Smooth muscle cell (in vitro differentiated cells): ENCODE measurements around the gene CAD. TPM values are rescaled to one million over a fixed set of nuclear protein-coding genes. Genes with fewer than 3 reads are reported as not detected.

ENCODE experiments used
- DNase-seq: peaks from one replicate; lab custom pipeline; 2025; ENCODE audit not compliant: unreplicated experiment; lab: John Stamatoyannopoulos, UW
- H2AFZ ChIP-seq: fragments of 200-600 bp; sonication (generic); 2 replicates; pipeline ENCODE4 v1.6.0; 2016; ENCODE audit warnings: antibody characterized with exemption, low read depth, mild to moderate bottlenecking
- H3F3A ChIP-seq: fragments of 200-600 bp; sonication (generic); 2 replicates; pipeline ENCODE4 v1.6.0; 2017; ENCODE audit warnings: antibody characterized with exemption, low read depth
- H3K27ac ChIP-seq: fragments of 200-600 bp; sonication (generic); 2 replicates; pipeline ENCODE4 v1.5.1; 2016; ENCODE audit warnings: low read depth, mild to moderate bottlenecking
- H3K27me3 ChIP-seq: fragments of 200-600 bp; sonication (generic); 2 replicates; pipeline ENCODE4 v1.6.1; 2016; ENCODE audit warnings: low read depth, mild to moderate bottlenecking
- H3K36me3 ChIP-seq: fragments of 200-600 bp; sonication (generic); 2 replicates; pipeline ENCODE4 v1.5.1; 2016; ENCODE audit warnings: low read depth
- H3K4me1 ChIP-seq: fragments of 200-600 bp; sonication (generic); 2 replicates; pipeline ENCODE4 v1.5.1; 2016; ENCODE audit warnings: low read depth
- H3K4me2 ChIP-seq: fragments of 200-600 bp; sonication (generic); 2 replicates; pipeline ENCODE4 v1.6.0; 2016; ENCODE audit warnings: mild to moderate bottlenecking
- H3K4me3 ChIP-seq: fragments of 200-600 bp; sonication (generic); 2 replicates; pipeline ENCODE4 v1.5.1; 2016; ENCODE audit warnings: mild to moderate bottlenecking
- H3K79me2 ChIP-seq: fragments of 200-600 bp; sonication (generic); 2 replicates; pipeline ENCODE4 v1.6.0; 2016; ENCODE audit warnings: low read depth, mild to moderate bottlenecking
- H3K9ac ChIP-seq: fragments of 200-600 bp; sonication (generic); 2 replicates; pipeline ENCODE4 v1.6.0; 2016; ENCODE audit warnings: low read depth
- H3K9me3 ChIP-seq: fragments of 200-600 bp; sonication (generic); replicated peaks from 2 replicates; pipeline ENCODE4 v1.5.1; 2016; ENCODE audit warnings: low read depth
- H4K20me1 ChIP-seq: fragments of 200-600 bp; sonication (generic); 2 replicates; pipeline ENCODE4 v1.6.0; 2016; ENCODE audit warnings: low read depth
- WGBS: methylation state at CpG from one replicate; pipeline ENCODE4 v1.1.7; 2016; ENCODE audit warnings: low lambda C conversion rate; 5-methylcytosine and 5-hydroxymethylcytosine counted together
- polyA plus RNA-seq: library from polyadenylated mRNA; unstranded; fragments of >200 nt; fragmentation: Nextera tagmentation; extraction: Ambion mirVana; gene quantifications from 2 replicates; pipeline ENCODE4 v1.2.1, GENCODE V29; 2016
- total RNA-seq: library from RNA; depleted of rRNA; stranded (reverse); fragments of >200 nt; gene quantifications from 2 replicates; pipeline ENCODE4 v1.2.3, GENCODE V29; 2014
- TF ChIP-seq, protein P1 (sequence below): fragments of 200-600 bp; sonication (generic); IDR thresholded peaks from 2 replicates; pipeline ENCODE4 v1.5.1; 2017; ENCODE audit warnings: borderline replicate concordance, mild to moderate bottlenecking, antibody characterized with exemption; ENCODE audit not compliant: insufficient read depth, poor library complexity, severe bottlenecking

The CAD gene
- total and polyA plus RNA-seq, 2 experiments from 2014 or later, result 20.3 to 34.3 TPM

- H3K4me2 ChIP-seq, result peak overlapping the region; percentile 68
- peak overlapping the region; percentile 54 for H3K27ac ChIP-seq
- peaks cover 5% of the 10 kb centered on the region for H3F3A ChIP-seq
- no peak overlapping the region for H3K4me3 ChIP-seq
- H3K79me2 ChIP-seq, result no peaks in the 10 kb centered on the region
- no peak overlapping the region for H2AFZ ChIP-seq
- no peaks in the 10 kb centered on the region for H3K36me3 ChIP-seq
- no peak for DNase-seq
- H3K9me3 ChIP-seq, result no peaks in the 10 kb centered on the region
- no peaks in the 10 kb centered on the region for H3K4me1 ChIP-seq
- TF ChIP-seq, protein P1, sequence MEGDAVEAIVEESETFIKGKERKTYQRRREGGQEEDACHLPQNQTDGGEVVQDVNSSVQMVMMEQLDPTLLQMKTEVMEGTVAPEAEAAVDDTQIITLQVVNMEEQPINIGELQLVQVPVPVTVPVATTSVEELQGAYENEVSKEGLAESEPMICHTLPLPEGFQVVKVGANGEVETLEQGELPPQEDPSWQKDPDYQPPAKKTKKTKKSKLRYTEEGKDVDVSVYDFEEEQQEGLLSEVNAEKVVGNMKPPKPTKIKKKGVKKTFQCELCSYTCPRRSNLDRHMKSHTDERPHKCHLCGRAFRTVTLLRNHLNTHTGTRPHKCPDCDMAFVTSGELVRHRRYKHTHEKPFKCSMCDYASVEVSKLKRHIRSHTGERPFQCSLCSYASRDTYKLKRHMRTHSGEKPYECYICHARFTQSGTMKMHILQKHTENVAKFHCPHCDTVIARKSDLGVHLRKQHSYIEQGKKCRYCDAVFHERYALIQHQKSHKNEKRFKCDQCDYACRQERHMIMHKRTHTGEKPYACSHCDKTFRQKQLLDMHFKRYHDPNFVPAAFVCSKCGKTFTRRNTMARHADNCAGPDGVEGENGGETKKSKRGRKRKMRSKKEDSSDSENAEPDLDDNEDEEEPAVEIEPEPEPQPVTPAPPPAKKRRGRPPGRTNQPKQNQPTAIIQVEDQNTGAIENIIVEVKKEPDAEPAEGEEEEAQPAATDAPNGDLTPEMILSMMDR, result no peak
- no peaks in the 10 kb centered on the region for H4K20me1 ChIP-seq
- H3K27me3 ChIP-seq, result no peaks in the 10 kb centered on the region
- H3K9ac ChIP-seq, result no peak overlapping the region
- 22% methylated on average over 6 of the region's 6 CpGs for WGBS
Observed at GRCh38 chr2:27185331-27186026, 31.7 kb upstream of the CAD start.

DNA sequence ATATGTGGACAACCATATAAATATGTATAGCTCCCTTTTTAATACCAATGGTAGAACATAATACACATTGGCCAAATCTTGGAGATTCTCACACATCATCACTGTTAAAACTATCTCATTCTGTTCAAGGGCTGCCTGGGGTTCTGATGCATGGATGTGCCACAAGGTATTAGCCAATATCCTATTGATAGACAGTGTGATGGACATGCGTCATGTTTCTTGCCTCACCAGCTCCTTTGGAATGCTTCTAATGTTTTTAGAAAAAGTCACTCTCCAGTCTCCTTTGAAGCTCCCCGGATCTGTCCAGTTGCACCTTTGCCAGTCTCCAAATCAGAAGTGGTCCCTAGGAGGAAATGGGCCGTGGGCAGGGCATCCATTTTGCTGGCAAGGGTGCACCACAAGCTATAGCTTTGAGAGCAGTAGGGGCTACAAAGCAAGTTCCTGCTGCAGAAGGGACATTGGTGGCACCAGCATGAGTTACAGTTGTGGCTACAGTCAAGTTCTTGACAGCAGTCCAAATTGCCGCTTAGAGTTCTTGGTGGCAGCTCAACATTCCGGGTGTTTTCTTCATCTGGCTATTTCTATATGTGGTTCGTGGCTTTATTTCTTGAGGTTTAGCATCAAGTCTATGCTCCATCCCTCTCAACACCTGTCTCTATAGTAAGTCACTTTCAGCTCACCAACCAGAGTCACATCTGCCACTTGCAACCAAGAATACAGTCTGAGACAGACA is 30.4 kb upstream of the CAD start:
- H3K27me3 ChIP-seq, result no peaks in the 10 kb centered on the region
- no peaks in the 10 kb centered on the region for H3K4me1 ChIP-seq
- H2AFZ ChIP-seq, result no peak overlapping the region
- no peaks in the 10 kb centered on the region for H3K36me3 ChIP-seq
- peaks cover 5% of the 10 kb centered on the region for H3F3A ChIP-seq
- H3K9me3 ChIP-seq, result no peaks in the 10 kb centered on the region
- no peak overlapping the region for H3K4me2 ChIP-seq
- no peaks in the 10 kb centered on the region for H3K79me2 ChIP-seq
- no peak overlapping the region for H3K27ac ChIP-seq
- TF ChIP-seq, protein P1, result no peak
- no peak for DNase-seq
- H3K4me3 ChIP-seq, result no peak overlapping the region
- H3K9ac ChIP-seq, result no peak overlapping the region
- no peaks in the 10 kb centered on the region for H4K20me1 ChIP-seq
- 76% methylated on average over 6 of the region's 6 CpGs for WGBS

GRCh38 chr2:27189989-27190388 is 27.2 kb upstream of the CAD start:
- 89% methylated on average over 8 of the region's 8 CpGs for WGBS
- no peaks in the 10 kb centered on the region for H3K79me2 ChIP-seq
- H3K36me3 ChIP-seq, result no peaks in the 10 kb centered on the region
- H3K27me3 ChIP-seq, result no peaks in the 10 kb centered on the region
- DNase-seq, result no peak
- H3K4me2 ChIP-seq, result no peak overlapping the region
- no peak overlapping the region for H3K27ac ChIP-seq
- no peaks in the 10 kb centered on the region for H3K4me1 ChIP-seq
- H3K9ac ChIP-seq, result no peak overlapping the region
- no peaks in the 10 kb centered on the region for H4K20me1 ChIP-seq
- H3F3A ChIP-seq, result no peaks in the 10 kb centered on the region
- H3K9me3 ChIP-seq, result no peaks in the 10 kb centered on the region
- H3K4me3 ChIP-seq, result no peak overlapping the region
- TF ChIP-seq, protein P1, result no peak
- no peak overlapping the region for H2AFZ ChIP-seq
